Measurements from ENCODE around the gene PTPN4. TPM values are rescaled to one million over a fixed set of nuclear protein-coding genes. Genes with fewer than 3 reads are reported as not detected.

PTPN4 gene
- total and polyA plus RNA-seq, 2 of the 8 experiments (the other 6 are each of a cell fraction or from before 2014, with no cell fraction given): 28.5 to 105 TPM

DNA sequence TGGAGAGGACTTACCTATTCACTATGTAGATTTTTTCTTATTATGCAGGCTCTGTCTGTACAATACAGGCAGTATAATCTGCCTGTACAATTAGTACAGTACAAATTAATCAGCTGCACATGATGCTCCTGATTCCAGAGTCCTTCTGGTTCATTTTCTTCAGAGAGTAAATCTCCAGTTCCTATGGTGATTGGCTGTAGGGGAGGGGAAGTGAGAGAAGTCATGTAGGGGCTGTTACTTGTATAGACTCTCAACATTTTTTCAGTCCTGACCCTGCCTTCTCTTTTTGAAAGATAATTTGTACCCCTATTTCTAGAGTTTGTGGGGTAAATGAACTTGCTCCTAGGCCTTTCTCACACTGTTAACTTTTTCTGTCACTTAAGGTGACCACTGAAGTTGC lies 54.5 kb downstream of the PTPN4 start (continued):
- TF ChIP-seq TEAD4 (IDR thresholded peaks at IDR 0.05; ENCODE audit: low read depth, low read length) (no peak), NRF1 (IDR thresholded peaks at IDR 0.05; ENCODE audit: low read depth, low read length) (no peak), EGR1 (IDR thresholded peaks at IDR 0.05; ENCODE audit: borderline replicate concordance, low read depth, low read length) (no peak), CBX5 (IDR thresholded peaks at IDR 0.05; ENCODE audit: low read depth, low read length) (no peak), RXRA (IDR thresholded peaks at IDR 0.05; ENCODE audit: insufficient read depth, low read depth, low read length) (no peak), CBX8 (IDR thresholded peaks at IDR 0.05; ENCODE audit: borderline replicate concordance, low read depth, low read length) (no peak)

Measured in H1 (cell line).